ENCODE results near the gene FGF10.

FGF10 gene

GRCh38 chr5:44332285-44332971 is 56.8 kb downstream of the FGF10 start:
- H3K4me1 Mint-ChIP-seq (ENCODE audit: low read depth in 2 of 2) = no peaks in the 10 kb centered on the region
- ATAC-seq (replicated peaks) (no peak), DNase-seq (no peak)
- H3K9me3 Mint-ChIP-seq = peaks cover 0 to 3% of the 10 kb centered on the region in 2 donors
- H3K4me3 Mint-ChIP-seq = no peak overlapping the region
- H3K36me3 Mint-ChIP-seq (ENCODE audit: insufficient read depth) = no peaks in the 10 kb centered on the region
- no peak overlapping the region for H3K27ac Mint-ChIP-seq
- H3K27me3 Mint-ChIP-seq = no peaks in the 10 kb centered on the region

- Mint-ChIP-seq H3K36me3 (ENCODE audit: insufficient read depth) (no peaks in the 10 kb centered on the region), H3K4me3 (no peak overlapping the region), H3K27me3 (no peaks in the 10 kb centered on the region), H3K4me1 (ENCODE audit: low read depth in 2 of 2) (no peaks in the 10 kb centered on the region), H3K27ac (no peak overlapping the region), H3K9me3 (peaks cover 0 to 3% of the 10 kb centered on the region in 2 donors)
- ATAC-seq (replicated peaks) (no peak), DNase-seq (no peak)
These were observed 57.7 kb downstream of the FGF10 start for GRCh38 chr5:44331471-44332050.

GRCh38 chr5:44329716-44330115 is 59.5 kb downstream of the FGF10 start:
- no peak for DNase-seq
- Mint-ChIP-seq H3K4me1 (ENCODE audit: low read depth in 2 of 2) (no peaks in the 10 kb centered on the region), H3K4me3 (no peak overlapping the region), H3K36me3 (ENCODE audit: insufficient read depth) (no peaks in the 10 kb centered on the region), H3K27ac (no peak overlapping the region), H3K27me3 (no peaks in the 10 kb centered on the region), H3K9me3 (peaks cover 0 to 3% of the 10 kb centered on the region in 2 donors)
- no peak for ATAC-seq (replicated peaks)

- DNase-seq = no peak
- no peak for ATAC-seq (replicated peaks)
- Mint-ChIP-seq H3K4me1 (ENCODE audit: low read depth in 2 of 2) (no peaks in the 10 kb centered on the region), H3K4me3 (no peak overlapping the region), H3K27ac (no peak overlapping the region), H3K36me3 (ENCODE audit: insufficient read depth) (no peaks in the 10 kb centered on the region), H3K27me3 (no peaks in the 10 kb centered on the region), H3K9me3 (no peaks in the 10 kb centered on the region)
These were observed 68.0 kb downstream of the FGF10 start for GRCh38 chr5:44321144-44321725.

- ATAC-seq (replicated peaks) (no peak), DNase-seq (no peak)
- H3K27ac Mint-ChIP-seq = no peak overlapping the region
- no peaks in the 10 kb centered on the region for H3K4me1 Mint-ChIP-seq (ENCODE audit: low read depth in 2 of 2)
- no peaks in the 10 kb centered on the region for H3K9me3 Mint-ChIP-seq
- no peaks in the 10 kb centered on the region for H3K36me3 Mint-ChIP-seq (ENCODE audit: insufficient read depth)
- H3K4me3 Mint-ChIP-seq = no peak overlapping the region
- H3K27me3 Mint-ChIP-seq = no peaks in the 10 kb centered on the region
These were observed 69.0 kb downstream of the FGF10 start for GRCh38 chr5:44320188-44320587.

- ATAC-seq (replicated peaks) (no peak), DNase-seq (no peak)
- no peaks in the 10 kb centered on the region for H3K9me3 Mint-ChIP-seq
- no peak overlapping the region for H3K27ac Mint-ChIP-seq
- H3K4me1 Mint-ChIP-seq (ENCODE audit: low read depth in 2 of 2) = no peaks in the 10 kb centered on the region
- H3K36me3 Mint-ChIP-seq (ENCODE audit: insufficient read depth) = no peaks in the 10 kb centered on the region
- no peaks in the 10 kb centered on the region for H3K27me3 Mint-ChIP-seq
- H3K4me3 Mint-ChIP-seq = no peak overlapping the region
These were observed 70.3 kb downstream of the FGF10 start for GRCh38 chr5:44318883-44319282.

- no peaks in the 10 kb centered on the region for H3K36me3 Mint-ChIP-seq (ENCODE audit: insufficient read depth)
- H3K4me3 Mint-ChIP-seq = no peak overlapping the region
- no peaks in the 10 kb centered on the region for H3K27me3 Mint-ChIP-seq
- ATAC-seq (replicated peaks) (no peak), DNase-seq (no peak)
- peaks cover 0 to 5% of the 10 kb centered on the region in 2 donors for H3K9me3 Mint-ChIP-seq
- no peaks in the 10 kb centered on the region for H3K4me1 Mint-ChIP-seq (ENCODE audit: low read depth in 2 of 2)
- H3K27ac Mint-ChIP-seq = no peak overlapping the region
These were observed 76.8 kb downstream of the FGF10 start for GRCh38 chr5:44312374-44312773.

- no peak for DNase-seq
- Mint-ChIP-seq H3K27ac (no peak overlapping the region), H3K4me1 (ENCODE audit: low read depth in 2 of 2) (no peaks in the 10 kb centered on the region), H3K27me3 (no peaks in the 10 kb centered on the region), H3K9me3 (peaks cover 2 to 7% of the 10 kb centered on the region in 2 donors), H3K4me3 (no peak overlapping the region), H3K36me3 (ENCODE audit: insufficient read depth) (no peaks in the 10 kb centered on the region)
- no peak for ATAC-seq (replicated peaks)
These were observed 88.7 kb downstream of the FGF10 start for GRCh38 chr5:44300551-44300950.

GRCh38 chr5:44299394-44299793 is 89.8 kb downstream of the FGF10 start:
- Mint-ChIP-seq H3K4me3 (no peak overlapping the region), H3K9me3 (peaks cover 2 to 7% of the 10 kb centered on the region in 2 donors), H3K27me3 (no peaks in the 10 kb centered on the region), H3K36me3 (ENCODE audit: insufficient read depth) (no peaks in the 10 kb centered on the region), H3K4me1 (ENCODE audit: low read depth in 2 of 2) (no peaks in the 10 kb centered on the region), H3K27ac (no peak overlapping the region)
- ATAC-seq (replicated peaks) (no peak), DNase-seq (no peak)

- Mint-ChIP-seq H3K4me1 (ENCODE audit: low read depth in 2 of 2) (no peaks in the 10 kb centered on the region), H3K27ac (no peak overlapping the region), H3K36me3 (ENCODE audit: insufficient read depth) (no peaks in the 10 kb centered on the region), H3K9me3 (peaks cover 5 to 7% of the 10 kb centered on the region in 2 donors), H3K27me3 (no peaks in the 10 kb centered on the region), H3K4me3 (no peak overlapping the region)
- ATAC-seq (replicated peaks) = no peak
- DNase-seq = no peak
These were observed 94.7 kb downstream of the FGF10 start for GRCh38 chr5:44294516-44294915.

- DNase-seq (no peak), ATAC-seq (replicated peaks) (no peak)
- H3K4me3 Mint-ChIP-seq = no peak overlapping the region
- H3K36me3 Mint-ChIP-seq (ENCODE audit: insufficient read depth) = no peaks in the 10 kb centered on the region
- no peaks in the 10 kb centered on the region for H3K27me3 Mint-ChIP-seq
- no peaks in the 10 kb centered on the region for H3K4me1 Mint-ChIP-seq (ENCODE audit: low read depth in 2 of 2)
- H3K9me3 Mint-ChIP-seq = peaks cover 5 to 7% of the 10 kb centered on the region in 2 donors
- no peak overlapping the region for H3K27ac Mint-ChIP-seq
These were observed 96.5 kb downstream of the FGF10 start for GRCh38 chr5:44292736-44293135.

GRCh38 chr5:44278469-44278868 is 110.8 kb downstream of the FGF10 start:
- Mint-ChIP-seq H3K27ac (no peak overlapping the region), H3K9me3 (peaks cover 0 to 3% of the 10 kb centered on the region in 2 donors), H3K4me1 (ENCODE audit: low read depth in 2 of 2) (no peaks in the 10 kb centered on the region), H3K4me3 (no peak overlapping the region), H3K36me3 (ENCODE audit: insufficient read depth) (no peaks in the 10 kb centered on the region), H3K27me3 (no peaks in the 10 kb centered on the region)
- DNase-seq = no peak
- no peak for ATAC-seq (replicated peaks)

- peaks cover 0 to 9% of the 10 kb centered on the region in 2 donors for H3K9me3 Mint-ChIP-seq
- DNase-seq (no peak), ATAC-seq (replicated peaks) (no peak)
- H3K4me3 Mint-ChIP-seq = no peak overlapping the region
- no peaks in the 10 kb centered on the region for H3K36me3 Mint-ChIP-seq (ENCODE audit: insufficient read depth)
- H3K4me1 Mint-ChIP-seq (ENCODE audit: low read depth in 2 of 2) = no peaks in the 10 kb centered on the region
- H3K27ac Mint-ChIP-seq = no peak overlapping the region
- H3K27me3 Mint-ChIP-seq = no peaks in the 10 kb centered on the region
These were observed 113.3 kb downstream of the FGF10 start for GRCh38 chr5:44275908-44276307.

- H3K4me1 Mint-ChIP-seq (ENCODE audit: low read depth in 2 of 2) = no peaks in the 10 kb centered on the region
- DNase-seq = no peak
- H3K27ac Mint-ChIP-seq = no peak overlapping the region
- no peak for ATAC-seq (replicated peaks)
- H3K27me3 Mint-ChIP-seq = no peaks in the 10 kb centered on the region
- H3K4me3 Mint-ChIP-seq = no peak overlapping the region
- no peaks in the 10 kb centered on the region for H3K36me3 Mint-ChIP-seq (ENCODE audit: insufficient read depth)
- H3K9me3 Mint-ChIP-seq = peaks cover 0 to 6% of the 10 kb centered on the region in 2 donors
These were observed 113.9 kb downstream of the FGF10 start for GRCh38 chr5:44275329-44275728.

All from effector memory CD8-positive, alpha-beta T cell (primary cell).